Hepatic stellate cell (primary cell): ENCODE measurements around the gene CRYGN.

Source experiments
- DNase-seq: peaks from one replicate; pipeline ENCODE4 v3.0.0; 2011; ENCODE audit warnings: low spot score

Gene CRYGN

DNA sequence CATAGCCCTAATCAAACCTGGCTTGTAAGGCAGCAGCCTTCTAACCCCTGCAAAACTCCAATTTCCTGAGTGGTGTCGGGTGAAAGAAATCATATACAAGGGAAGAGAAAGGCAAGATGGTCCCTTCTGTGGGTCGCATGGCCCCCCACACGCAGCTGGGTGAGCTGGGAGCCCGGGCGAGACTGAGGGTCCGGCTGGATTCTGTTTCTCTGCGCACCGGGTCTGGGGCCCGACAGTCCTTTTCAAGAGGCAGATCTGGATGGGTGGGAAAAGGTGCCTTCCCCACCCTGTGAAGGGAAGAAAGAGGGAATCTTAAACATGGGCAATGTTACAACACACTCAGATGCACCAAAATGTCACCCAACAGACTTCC is 48.6 kb downstream of the CRYGN start:
- DNase-seq, result no peak

DNA sequence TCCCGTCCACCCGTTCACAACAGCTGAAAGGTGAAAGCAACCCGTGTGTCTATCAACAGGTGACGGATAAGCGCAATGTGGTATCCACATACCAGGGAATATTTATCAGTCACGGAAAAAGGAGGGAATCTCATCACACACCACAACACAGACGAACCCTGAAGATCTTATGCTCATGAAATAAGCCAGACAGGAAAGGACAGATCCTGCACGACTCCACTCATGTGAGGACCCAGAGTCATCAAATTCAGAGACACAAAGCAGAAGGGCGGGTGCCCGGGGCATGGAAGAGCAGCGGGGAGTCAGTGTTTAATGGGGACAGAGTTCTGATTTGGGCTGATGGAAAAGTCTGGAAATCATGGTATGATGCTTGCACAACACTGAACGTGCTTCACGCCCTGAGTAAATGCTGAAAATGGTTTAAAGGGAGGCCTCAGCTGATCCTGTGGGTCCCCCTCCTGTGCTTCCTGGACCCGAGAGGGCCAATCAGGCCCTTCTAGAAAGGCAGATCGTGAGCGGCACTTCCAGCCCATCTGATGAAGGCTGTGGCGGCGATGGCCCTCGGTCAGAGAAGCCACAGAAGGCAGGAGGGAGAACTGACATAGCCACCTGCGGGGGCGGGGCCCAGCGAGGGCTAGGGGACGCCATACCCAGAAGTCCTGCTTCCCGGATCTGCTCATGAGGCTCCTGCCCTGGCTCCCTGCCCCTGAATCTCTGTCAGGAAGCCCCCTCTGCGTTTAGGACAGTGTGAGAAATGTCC is 49.2 kb downstream of the CRYGN start:
- no peak for DNase-seq

DNA sequence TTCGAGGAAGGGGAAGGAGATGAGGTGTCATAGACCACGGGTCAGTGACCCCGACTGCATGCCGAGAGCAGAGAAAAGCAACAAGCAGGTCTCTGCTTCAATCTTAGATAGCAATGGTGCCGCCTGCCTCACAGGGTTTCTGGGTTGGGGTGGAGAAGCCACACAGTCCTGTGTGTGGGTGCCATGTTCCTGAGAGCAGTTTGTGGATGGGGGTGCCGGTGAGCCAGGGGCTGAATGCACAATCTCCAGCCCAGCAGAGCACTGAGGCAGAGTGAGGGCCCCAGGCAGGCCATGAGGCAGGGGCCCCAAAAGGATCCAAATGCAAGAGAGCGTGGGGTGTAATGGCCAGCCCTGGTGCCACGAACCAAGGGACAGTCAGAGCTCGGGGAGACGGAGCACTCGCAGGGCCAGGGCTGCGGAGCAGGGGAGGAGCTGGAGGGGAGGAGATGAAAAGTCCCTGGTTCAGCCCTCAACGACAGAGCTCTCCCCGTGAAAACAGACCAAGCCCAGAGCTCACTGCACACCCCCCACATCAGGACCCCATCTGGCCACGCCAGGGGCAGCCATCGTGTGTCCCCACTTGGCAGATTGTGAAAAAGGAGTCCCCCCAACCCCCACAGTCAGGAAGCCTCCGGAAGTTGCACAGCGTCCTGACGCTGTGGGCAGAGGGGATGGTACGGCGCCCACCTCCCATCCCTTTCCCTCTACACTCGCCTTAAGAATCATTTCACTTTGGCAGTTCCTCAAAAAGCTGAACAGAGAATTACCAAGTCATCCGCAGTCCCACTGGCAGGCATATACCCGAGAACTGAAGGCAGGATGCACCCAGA is 50.0 kb downstream of the CRYGN start:
- no peak for DNase-seq

DNA sequence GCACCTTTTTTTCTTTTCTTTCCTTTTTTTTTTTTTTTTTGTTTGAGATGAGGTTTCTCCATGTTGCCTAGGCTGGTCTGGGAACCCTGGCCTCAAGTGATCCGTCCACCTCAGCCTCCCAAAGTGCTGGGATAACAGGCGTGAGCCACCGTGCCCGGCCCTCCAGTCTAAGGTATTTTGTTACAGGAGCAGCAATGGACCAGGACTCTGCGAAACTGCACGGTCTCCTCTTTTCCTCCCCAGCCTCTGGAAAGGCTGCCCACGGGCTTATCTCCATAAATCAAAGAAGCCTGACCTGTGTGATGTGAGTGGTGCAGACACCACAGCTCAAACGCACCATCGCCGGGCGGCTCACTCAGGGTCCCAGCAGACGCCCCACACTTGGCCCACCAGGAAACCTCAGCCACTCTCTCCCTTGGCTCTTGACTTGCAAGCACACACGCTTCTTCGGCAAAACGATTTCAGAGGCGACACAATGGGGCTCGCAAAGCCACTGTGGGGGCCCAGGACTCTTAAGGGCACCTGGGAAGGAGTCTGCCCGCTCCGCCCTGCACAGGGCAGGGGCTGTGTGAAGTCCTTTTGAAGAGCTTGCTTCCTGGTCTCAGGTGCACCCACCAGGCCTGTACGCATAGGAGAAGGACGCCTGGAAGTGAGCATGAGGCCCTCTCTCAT is 50.7 kb downstream of the CRYGN start:
- DNase-seq, result no peak

DNA sequence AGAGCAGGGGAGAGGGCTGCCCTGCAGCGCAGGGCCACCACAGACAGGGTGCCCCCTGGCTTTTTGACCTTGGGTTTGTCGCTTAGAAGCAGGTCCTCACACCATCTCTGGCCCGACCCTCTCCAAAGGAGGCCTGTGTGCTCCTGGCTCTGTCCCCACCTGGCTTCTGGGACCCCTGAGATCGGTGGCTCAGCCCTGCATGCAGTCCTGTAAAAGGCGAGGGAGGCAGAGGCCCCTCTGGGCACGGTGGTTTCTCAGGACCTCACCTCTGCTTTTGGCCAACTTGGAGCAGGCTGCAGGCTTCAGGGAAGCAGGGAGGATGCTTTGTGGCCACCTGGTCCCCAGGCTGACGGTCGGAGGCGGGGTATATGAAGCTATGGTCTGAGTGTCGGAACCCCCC is 51.5 kb downstream of the CRYGN start:
- DNase-seq, result no peak

DNA sequence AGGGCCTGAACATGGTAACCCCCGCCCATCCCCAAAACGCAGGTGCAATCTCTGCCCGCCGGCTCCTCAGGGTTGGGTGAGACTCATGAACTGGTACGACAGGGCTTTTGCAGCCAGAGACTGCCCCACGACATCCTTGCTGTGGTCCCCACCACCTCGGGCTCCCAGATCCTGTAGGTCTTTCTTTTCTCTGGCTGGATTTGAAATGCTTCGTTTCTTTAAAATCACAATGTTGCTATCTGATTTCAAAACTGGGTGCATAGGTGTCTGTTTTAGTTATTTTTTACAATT is 52.0 kb downstream of the CRYGN start:
- no peak for DNase-seq

DNA sequence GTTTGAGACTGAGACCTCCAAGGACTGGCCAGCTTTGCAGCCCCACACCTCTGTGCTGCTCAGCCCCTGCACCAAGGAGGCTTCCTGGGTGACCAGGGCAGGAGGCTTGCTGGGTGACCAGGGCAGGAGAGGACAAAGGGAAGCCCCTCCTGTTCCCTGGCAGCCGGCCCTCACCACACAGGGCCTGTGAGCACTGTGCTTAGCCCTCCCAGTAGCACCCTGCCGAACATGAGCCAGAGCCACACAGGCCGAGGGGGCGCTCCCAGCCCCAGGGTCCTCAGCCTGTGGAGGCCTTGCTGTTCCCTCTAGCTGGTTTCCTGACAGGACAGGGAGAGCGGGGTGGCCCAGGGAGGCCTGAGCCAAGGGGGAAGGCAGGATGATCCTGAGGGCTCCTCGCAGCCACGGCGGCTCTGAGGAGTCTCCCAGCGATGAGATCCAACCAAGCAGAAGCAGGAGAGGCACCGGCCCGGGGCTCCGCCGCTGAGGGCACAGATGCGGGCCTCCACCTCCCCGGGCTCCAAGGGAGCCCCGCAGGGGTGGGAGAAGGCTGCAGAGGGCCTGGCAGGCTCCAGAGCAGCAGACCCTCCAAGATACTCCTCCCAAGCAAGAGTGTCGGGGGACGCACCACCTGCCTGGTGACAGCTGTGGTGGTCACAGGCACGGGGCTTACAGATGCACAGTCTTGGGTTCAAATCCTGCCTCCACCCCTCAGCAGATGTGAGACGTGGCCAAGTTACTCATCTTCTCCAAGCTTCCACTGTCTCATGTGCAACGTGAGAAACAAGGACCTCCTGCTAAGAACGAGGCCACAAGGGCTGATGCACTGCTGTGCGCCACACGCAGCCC is 52.6 kb downstream of the CRYGN start:
- DNase-seq, result no peak

DNA sequence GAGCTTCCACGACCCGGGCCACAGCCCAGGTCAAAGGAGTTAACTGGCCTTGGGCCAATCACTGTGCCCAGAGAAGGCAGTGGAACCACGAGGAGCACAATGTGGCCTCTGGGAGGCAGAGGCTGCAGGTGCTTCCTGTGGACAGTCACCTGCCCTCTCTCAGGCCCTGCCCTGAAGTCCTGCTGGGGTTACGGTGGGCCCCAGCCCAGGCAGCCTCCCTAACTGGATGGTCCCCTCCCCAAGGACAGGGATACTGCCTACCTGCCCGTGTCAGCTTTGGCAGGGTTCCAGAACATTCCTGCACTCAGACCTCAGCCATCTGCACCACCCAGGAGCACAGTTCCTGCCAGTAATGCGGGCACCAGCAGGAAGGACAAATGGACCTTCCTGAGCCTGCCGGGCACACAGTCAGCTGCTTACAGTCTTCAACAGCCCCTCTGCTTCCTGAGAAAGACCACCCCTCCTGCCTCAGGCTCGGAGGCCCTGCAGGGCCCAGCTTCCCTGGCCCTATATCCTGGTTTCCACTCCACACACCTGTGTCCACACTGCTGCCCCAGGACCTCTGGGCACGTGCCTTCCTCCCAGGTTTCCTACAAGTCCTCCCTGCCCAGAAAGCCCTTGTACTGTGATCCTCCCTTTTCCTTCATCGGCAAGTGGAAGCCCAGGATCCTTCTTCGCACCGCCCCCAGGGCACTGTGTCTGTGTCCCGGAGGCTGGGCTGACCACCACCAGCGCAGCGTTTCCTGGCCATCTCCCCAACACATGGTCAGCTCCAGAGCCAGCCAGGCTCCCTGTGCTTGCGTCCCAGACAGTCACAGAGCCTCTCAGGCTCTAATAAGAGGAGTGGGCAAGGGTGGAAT is 53.4 kb downstream of the CRYGN start:
- no peak for DNase-seq

DNA sequence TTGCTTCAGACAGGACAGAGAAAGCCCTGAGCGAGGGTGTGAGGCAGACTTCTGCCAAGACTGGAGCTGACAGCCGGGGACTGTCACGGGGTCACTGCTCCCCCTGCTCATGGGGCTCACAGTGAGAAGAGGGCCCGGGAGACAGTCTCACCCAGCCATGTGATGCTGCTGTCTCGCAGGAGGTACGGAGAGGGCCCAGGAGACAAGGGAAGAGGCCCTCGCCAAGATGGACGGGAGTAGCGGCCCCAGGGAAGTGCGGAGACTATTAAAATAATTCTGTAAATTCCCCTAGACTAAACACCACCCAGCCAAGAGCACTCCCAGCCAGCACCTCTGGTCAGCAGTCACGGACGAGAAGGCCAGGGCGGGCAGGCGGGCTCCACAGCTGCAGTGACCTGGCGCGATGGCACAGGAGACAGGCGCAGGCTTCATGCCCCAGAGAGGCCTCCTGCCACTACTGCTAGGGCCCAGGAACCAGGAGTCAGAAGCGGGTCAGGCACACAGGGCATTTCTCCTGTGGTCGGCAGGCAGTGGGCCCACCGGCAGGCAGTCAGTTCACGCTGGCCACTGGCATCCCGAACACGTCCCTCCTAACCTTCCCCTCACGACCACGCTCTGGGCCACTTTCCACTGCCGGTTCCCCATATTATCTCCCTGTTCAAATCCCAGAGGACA is 54.2 kb downstream of the CRYGN start:
- DNase-seq, result no peak

DNA sequence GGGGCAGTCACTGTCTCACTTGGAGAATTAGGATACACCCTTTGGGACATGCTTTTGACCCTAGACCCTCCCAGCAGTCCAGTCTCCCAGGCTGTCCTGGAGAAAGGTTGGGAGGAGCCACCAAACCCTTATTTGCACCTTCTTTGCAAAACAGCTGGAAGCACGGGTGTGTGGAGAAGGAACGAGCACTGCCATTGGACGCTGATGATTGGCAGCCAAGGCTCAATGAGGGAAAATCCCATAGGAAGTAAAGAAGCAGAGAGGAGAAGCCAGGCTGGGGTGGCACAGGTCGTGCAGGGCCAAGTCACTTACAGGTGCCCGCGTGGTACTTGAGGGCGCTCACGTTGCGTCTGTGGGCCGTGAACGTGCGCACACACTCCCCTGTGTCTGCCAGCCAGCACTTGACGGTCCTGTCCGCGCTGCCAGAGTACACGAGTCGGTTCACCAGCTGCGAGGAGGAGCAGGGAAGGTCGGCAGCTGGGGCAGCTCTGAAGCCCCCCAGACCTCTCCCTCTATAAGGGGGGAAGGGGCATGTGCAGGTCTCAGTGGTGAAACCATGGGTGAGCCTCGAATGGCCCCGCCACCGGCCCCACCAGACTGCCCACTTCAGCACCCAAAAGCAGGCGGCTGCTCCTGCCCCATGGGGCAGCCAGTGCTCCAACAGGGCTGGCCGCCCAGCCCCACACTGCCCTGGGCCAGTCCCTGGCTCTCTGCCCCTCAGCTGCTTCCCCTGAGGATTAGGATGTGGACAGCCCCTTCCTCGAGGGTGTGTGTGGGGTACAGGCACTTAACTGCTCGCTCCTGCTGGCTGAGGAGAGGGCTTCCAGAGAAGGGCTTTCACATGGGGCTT is 54.9 kb downstream of the CRYGN start:
- no peak for DNase-seq

DNA sequence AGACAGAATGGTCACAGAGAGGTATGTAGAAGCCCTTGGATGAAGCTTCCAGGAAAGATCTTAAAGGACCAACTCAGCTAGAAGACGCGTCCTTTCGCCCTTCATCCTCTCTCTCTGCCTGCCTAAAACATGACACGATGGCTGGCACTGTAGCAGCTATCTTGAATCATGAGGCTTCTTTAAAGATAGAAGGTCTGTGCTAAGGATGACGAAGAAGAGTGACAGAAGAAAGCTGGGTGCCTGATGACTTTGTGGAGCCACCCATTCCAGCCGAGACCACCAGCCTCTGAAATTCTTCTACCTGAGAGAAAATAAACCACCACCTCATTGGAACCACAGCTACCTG is 55.6 kb downstream of the CRYGN start:
- DNase-seq, result no peak

DNA sequence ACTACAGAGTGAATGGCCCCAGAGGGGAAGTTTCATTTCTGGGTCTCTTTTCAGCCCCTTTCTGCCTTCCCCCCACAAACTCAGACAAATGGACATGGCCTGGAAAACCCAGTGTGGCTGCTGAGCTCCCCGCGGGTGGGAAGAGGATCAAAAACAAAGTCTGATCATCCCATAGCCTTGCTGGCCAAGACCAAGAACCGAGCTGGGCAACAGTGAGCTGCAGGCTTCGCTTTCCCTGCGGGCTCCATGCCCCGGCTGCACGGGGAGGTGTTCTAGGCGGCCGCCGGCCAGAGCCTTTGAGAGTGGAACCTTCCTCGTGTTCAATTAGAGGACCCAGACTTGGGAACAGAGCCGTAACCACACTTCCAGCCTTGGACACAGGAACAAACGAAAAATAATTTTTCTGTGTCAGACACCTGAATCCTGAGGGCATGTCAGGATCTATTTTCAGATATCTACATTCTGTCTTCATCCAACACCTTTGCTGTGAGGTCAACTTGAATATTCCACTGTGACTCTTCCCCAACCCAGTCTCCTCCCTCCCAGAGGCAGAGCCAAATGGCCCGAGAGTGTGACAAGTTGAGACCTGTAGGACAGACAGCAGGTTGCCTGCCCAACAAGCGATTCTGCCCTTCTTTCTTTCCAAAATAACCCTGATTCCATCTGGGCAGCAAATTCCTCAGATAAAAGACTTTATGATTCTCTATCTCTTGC is 56.1 kb downstream of the CRYGN start:
- no peak for DNase-seq

DNA sequence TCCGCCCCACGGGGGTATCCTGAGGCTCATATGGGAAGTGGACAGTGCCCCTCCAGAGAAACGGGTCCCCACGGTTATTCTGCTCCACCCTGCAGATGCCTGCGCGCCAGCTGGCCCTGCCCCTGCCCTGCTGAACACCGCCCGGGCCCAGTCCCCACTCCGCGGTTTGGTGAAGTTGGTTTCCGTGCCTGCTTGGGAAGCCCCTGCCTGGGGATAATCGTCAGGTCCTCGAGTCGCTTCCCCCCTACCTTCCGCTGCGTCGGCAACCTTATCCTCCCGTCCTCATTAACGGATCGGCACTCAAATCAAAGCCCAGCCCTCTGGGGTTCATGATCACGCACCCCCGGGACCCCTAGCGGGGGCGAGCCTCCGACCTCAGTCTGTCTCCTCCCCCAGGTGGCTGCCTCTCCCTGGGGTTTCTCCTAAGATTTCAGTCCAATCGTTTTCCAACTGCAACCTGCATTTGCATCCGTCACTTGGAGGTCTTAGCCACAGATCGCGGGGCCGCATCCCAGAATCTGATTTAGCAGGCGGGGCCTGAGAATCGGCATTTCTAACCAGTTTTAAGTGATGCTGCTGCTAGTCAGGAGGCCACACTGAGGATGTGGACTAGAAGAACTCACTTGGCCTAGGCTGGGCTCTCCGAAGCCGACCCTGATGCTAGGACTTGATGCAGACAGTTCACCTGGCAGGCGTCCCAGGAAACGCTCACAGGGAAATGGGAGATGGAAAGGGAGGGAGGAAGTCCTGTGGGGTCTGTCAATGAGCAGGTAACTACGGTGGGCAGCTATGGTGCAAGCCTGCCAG is 57.7 kb downstream of the CRYGN start:
- DNase-seq, result no peak

DNA sequence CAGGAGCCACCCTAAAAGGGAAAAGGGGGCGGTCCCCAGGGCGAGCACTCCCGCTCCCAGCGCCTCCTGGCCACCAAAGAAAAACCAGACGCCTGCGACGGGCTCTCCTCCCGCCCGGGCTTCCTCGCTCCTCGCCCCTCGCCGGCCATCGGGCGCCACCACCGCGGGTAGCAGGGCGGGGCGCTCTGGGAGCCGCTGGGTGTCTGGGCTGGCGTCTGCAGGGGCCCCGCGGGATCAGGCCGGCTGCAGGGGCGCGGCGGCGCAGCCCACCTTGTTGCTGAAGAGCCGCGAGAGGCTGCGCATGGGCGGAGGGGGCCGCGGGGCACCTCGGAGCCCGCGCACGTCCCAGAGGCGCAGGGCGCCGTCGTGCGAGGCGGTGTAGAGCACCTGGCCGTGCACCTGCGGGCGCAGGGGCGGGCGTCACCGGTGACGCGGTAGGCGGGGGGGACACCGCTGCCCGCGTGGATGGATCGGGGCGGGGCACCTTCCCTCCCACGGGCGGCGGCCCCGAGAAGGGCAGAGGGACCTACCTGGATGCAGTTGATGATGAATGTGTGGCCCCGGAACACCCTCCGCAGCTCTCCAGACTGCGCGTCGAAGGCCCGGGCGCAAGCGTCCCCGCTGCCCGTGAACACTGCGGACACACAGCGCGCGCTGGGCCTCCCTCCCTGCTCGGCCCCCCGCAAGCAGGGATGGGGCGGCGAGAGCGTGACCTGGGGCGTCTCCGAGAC is 58.4 kb downstream of the CRYGN start:
- DNase-seq, result no peak

DNA sequence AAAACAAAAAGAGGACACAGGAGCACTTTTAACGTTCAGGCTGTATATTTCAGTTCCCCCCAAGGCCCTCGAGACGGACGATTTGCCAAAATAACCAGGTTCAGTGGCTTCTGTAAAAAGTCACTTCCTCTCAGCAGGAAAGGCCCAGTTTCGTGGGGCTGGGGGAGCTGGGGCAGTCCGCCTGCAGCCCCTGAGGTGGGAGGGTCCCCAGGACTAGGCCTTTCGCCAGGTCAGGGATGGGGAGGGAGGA is 58.9 kb downstream of the CRYGN start:
- DNase-seq, result no peak

DNA sequence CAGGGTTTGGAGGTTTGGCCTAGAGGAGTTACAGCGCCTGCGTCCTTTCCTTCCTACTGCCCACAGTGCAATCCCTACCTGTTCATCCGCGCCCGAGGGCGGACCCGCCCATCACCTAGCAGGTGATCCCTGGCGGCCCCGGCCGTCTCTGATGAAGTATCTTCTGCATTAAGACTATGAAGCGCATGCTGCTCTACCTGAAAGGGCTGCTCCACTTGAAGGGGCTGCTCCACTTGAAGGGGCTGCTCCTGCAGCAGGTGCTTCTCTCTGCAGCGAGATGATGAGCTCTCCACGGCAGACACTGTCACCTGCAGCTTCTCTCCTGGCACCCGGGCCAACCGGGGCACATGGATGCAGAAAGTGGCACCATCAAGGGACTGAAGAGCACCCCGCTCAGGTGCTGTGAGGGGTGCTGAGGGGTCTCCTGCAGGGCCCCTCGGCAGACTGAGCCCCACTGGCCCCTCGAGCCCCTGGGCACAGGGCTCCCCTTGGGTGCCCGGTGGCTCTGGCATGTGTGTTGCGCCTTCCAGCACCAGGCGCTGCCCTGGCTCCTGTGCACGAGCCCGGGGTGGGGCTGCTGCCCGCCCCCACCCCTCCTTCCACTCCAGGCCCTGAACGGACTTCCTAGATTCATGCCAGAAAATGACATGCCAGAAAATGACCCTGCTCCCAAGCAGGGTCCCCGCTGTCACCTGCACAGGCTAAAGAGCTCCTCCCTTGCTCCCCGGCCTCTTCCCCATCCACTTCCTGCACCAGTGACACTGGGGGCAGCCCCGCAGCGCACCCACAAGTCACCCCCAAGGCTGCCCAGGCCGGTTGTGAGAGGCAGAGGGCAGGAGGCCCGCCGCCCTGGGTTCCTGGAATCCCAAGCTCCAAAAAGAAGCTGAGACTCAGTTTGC is 59.5 kb downstream of the CRYGN start:
- no peak for DNase-seq
